Mucosa of descending colon (tissue), 3 donors: ENCODE data around the gene AK5. TPM values are rescaled to one million over a fixed set of nuclear protein-coding genes. Genes with fewer than 3 reads are reported as not detected.

Source experiments
- ATAC-seq: fragments of 200-7000 bp; cut with Tn5 transposase; one replicate; pipeline ENCODE4 v1.9.1; 2020; ENCODE audit warnings: mild to moderate bottlenecking, moderate library complexity
- DNase-seq, 3 donors: peaks; one replicate each; pipeline ENCODE4 v3.0.0-alpha.2; 2020
- H3K36me3 ChIP-seq: fragments of 200-600 bp; one replicate; pipeline ENCODE4 v1.8.0; 2021; ENCODE audit warnings: low read depth, mild to moderate bottlenecking
- H3K4me1 ChIP-seq: fragments of 200-600 bp; one replicate; pipeline ENCODE4 v1.8.0; 2021; ENCODE audit warnings: low read depth, mild to moderate bottlenecking
- H3K4me3 ChIP-seq: fragments of 200-600 bp; one replicate; pipeline ENCODE4 v1.8.0; 2021; ENCODE audit warnings: mild to moderate bottlenecking
- H3K9me3 ChIP-seq: fragments of 200-600 bp; one replicate; pipeline ENCODE4 v1.8.0; 2021; ENCODE audit warnings: mild to moderate bottlenecking
- CTCF ChIP-seq: fragments of 200-600 bp; IDR thresholded peaks from one replicate; pipeline ENCODE4 v1.8.0; 2022; ENCODE audit warnings: antibody characterized with exemption, mild to moderate bottlenecking
- intact Hi-C, 2 donors: fragments of 100-400 bp; cut with DNase I in 1 of 2; cut with micrococcal nuclease in 1 of 2; formaldehyde crosslinking; loops; one replicate each; pipeline versions ENCODE4 v1.11.0 to v1.11.1; 2022; cut with DNase I, micrococcal nuclease
- total RNA-seq, 3 donors: library from RNA; stranded (reverse); fragmentation: NEBNext Ultra II Directional in 2 of 3; extraction: Animal tissue kit (Norgen Biotek cat#: 25700) in 2 of 3; gene quantifications; one replicate each; pipeline versions ENCODE4 v1.2.1 to v1.2.4, GENCODE V29; 2021 to 2023
- donor health status: DM: no; HTN: no; CAD: no; lungs with moderate emphysema.
- donor health status: DM: no; HTN: no; CAD: no.
- donor health status: DM: no; HTN: yes; CAD: no.

Gene AK5
- total RNA-seq, 3 donors from 2014 or later, result 0.51 to 3.0 (median 0.84) TPM

- ATAC-seq, result no peak
- Histone ChIP-seq H3K4me3 (no peak overlapping the region), H3K36me3 (no peaks in the 10 kb centered on the region), H3K9me3 (no peaks in the 10 kb centered on the region), H3K4me1 (peaks cover 2% of the 10 kb centered on the region)
- intact Hi-C loops, result no loop called here
- TF ChIP-seq CTCF, result no peak
- DNase-seq, result no peak
Measured at GRCh38 chr1:77287535-77287934, 5.7 kb downstream of the AK5 start.

- Histone ChIP-seq H3K4me1 (no peaks in the 10 kb centered on the region), H3K36me3 (no peaks in the 10 kb centered on the region), H3K4me3 (no peak overlapping the region), H3K9me3 (no peaks in the 10 kb centered on the region)
- no peak for DNase-seq
- intact Hi-C loops, result no loop called here
- TF ChIP-seq CTCF, result no peak
- ATAC-seq, result no peak
Measured at GRCh38 chr1:77288275-77288674, 6.5 kb downstream of the AK5 start.

GRCh38 chr1:77290576-77290975, 8.8 kb downstream of the AK5 start:
- H3K36me3 ChIP-seq, result no peaks in the 10 kb centered on the region
- H3K9me3 ChIP-seq, result no peaks in the 10 kb centered on the region
- no peak for ATAC-seq
- H3K4me1 ChIP-seq, result no peaks in the 10 kb centered on the region
- H3K4me3 ChIP-seq, result no peak overlapping the region
- TF ChIP-seq CTCF, result no peak
- DNase-seq, result no peak
- intact Hi-C loops, result no loop called here

- Histone ChIP-seq H3K4me3 (no peak overlapping the region), H3K9me3 (no peaks in the 10 kb centered on the region), H3K36me3 (no peaks in the 10 kb centered on the region), H3K4me1 (no peaks in the 10 kb centered on the region)
- ATAC-seq (no peak), DNase-seq (no peak)
- TF ChIP-seq CTCF, result no peak
- intact Hi-C loops, result no loop called here
Measured at GRCh38 chr1:77292551-77292950, 10.7 kb downstream of the AK5 start.

GRCh38 chr1:77300566-77300965, 18.7 kb downstream of the AK5 start:
- TF ChIP-seq CTCF, result no peak
- H3K36me3 ChIP-seq, result no peaks in the 10 kb centered on the region
- ATAC-seq (no peak), DNase-seq (no peak)
- no peak overlapping the region for H3K4me3 ChIP-seq
- H3K9me3 ChIP-seq, result no peaks in the 10 kb centered on the region
- no peaks in the 10 kb centered on the region for H3K4me1 ChIP-seq
- intact Hi-C loops, result no loop called here

GRCh38 chr1:77303387-77303786, 21.6 kb downstream of the AK5 start:
- Histone ChIP-seq H3K36me3 (no peaks in the 10 kb centered on the region), H3K4me3 (no peak overlapping the region)
- no peak for TF ChIP-seq CTCF

More at GRCh38 chr1:77303387-77303786, 21.6 kb downstream of the AK5 start:
- intact Hi-C loops, result no loop called here
- no peak for ATAC-seq
- Histone ChIP-seq H3K9me3 (no peaks in the 10 kb centered on the region), H3K4me1 (no peaks in the 10 kb centered on the region)
- DNase-seq, result no peak
